Islet precursor cell (in vitro differentiated cells): ENCODE results near the gene ZNF846.
"Not testable (repeated sequence)": the region's sequence is repeated elsewhere in the genome, so short reads cannot be mapped to it uniquely, and the experiment has no call there.

ENCODE experiments used
- DNase-seq: peaks from one replicate; pipeline ENCODE4 v3.0.0-alpha.2; 2018

The ZNF846 gene

DNA sequence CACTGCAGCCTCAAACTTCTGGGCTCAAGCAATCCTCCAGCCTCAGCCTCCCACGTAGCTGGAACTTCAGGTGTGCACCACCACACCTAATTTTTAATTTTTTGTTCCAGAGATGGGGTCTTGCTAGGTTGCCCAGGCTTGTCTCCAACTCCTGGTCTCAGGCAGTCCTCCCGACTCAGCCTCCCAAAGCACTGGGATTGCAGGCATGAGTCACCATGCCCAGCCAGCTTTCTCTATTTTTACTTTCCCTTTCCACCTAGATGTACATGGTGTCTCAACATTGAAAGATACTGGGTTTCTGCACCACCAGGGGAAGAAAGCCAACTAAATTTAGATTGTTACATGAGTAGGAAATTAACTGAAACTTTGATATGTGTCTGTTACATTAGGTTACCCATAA lies 13.8 kb upstream of the ZNF846 start:
- no peak for DNase-seq

DNA sequence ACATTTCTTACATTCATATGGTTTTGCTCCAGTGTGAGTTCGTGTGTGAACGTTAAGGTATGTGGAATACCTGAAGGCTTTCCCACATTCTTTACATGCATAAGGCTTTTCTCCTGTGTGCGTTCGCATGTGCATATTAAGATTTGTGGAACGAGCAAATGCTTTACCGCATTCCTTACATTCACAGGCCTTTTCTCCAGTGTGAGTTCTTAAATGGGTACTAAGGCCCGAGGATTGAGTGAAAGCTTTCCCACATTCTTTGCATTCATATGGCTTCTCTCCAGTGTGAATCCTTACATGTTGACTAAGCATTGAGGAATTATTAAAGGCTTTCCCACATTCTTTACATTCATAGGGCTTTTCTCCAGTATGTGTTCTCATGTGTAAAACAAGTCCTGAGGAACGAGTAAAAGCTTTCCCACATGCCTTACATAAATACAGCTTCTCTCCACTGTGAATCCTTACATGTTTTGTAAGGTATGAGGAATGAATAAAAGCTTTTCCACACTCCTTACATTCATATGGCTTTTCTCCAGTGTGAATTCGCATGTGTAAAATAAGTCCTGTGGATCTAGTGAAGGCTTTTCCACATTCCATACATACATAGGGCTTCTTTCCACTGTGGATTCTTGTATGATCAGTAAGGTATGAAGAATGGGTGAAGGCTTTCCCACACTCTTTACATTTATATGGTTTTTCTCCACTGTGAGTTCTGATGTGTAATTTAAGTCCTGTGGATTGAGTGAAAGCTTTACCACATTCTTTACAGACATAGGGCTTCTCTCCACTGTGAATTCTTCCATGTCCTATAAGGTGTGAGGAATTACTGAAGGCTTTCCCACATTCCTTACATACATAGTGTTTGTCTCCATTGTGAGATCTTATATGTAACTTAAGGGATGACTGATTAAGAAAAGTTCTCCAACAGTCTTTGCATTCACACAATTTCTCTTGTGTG lies 10.7 kb downstream of the ZNF846 start:
- no peak for DNase-seq

DNA sequence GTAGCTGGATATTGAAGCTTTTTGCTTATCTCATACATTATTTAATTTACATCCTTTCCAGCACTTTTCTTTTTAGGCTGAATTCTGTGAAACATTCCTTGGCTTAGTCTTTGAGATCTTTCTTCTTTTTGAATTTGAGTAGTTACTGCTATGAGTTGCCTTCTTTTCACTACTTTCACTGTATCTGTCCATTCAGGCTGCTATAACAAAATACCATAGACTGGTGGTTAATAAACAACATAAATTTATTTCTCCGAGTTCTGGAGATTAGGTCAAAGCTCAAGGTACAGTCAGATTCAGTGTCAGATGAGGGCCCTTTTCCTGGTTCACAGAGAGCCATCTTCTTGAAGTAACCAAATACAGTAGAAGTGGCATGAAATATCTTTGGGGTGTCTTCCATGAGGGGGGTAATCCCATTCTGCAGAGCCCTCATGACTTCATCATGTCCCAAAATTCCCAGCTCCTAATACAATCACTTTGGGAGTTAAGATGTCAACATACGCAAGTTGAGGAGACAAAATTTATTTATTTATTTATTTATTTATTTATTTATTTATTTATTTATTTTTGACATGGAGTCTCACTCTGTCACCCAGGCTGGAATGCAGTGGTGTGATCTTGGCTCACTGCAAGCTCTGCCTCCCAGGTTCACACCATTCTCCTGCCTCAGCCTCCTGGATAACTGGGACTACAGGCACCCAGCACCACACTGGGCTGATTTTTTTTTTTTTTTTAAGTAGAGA lies 15.7 kb downstream of the ZNF846 start:
- no peak for DNase-seq

DNA sequence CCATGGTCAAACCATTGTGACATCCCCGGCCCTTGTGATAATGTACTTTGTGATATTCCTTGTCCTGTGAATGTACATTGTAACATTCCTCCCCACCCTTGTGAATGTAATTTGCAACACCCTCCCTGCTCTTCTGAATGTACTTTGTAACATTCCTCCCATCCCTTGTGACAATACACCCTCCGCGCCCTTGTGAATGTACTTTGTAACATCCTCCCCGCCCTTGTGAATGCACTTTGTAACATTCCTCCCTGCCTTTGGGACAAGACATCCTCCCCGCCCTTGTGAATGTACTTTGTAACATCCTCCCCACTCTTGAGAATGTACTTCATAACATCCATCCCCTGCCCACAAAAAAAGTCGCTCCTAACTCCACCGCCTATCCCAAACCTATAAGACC lies 17.1 kb downstream of the ZNF846 start:
- no peak for DNase-seq

DNA sequence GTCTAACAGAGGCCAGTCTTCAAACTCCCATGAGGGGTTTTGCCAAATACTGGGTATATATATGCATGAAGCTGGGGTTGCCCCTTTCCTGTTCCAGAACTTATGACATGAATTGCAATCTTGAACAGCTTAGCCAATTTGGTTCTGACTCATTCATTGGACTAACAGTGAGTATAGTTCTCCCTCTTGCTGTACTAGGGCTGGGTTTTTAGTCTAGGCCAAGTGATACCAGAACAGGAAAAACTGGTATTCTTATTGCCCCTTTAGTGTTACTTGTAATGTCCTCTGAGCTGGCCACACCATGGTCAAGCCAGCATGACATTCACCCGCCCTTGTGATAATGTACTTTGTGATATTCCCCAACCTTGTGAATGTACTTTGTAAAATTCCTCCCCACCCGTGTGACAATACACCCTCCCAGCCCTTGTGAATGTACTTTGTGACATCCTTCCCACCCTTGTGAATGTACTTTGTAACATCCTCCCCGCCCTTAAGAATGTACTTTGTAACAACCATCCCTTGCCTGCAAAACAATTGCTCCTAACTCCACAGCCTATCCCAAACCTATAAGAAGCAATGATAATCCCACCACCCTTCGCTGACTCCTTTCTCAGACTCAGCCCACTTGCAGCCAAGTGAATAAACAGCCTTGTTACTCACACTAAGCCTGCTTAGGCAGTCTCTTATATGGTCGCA lies 26.9 kb downstream of the ZNF846 start:
- no peak for DNase-seq

DNA sequence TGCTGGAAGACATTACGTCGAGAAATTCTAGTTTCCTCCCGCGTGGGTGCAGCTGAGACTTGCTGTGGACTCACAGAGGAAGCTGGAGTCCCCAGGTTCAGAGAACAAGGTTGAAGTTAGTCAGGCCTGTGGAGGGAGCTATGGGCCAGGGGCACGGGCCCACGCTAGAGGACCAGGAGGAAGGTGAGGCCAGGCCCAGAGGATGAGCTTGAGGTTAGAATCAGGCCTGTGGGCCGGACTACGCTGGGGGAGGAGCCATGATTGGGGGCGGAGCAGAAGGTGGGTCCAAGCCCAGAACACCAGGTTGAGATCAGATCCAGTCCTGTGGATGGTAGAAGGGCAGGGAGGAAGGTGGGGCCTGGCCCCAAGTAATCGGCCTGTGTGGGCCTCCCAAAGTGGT lies 32.6 kb downstream of the ZNF846 start:
- DNase-seq: no peak

DNA sequence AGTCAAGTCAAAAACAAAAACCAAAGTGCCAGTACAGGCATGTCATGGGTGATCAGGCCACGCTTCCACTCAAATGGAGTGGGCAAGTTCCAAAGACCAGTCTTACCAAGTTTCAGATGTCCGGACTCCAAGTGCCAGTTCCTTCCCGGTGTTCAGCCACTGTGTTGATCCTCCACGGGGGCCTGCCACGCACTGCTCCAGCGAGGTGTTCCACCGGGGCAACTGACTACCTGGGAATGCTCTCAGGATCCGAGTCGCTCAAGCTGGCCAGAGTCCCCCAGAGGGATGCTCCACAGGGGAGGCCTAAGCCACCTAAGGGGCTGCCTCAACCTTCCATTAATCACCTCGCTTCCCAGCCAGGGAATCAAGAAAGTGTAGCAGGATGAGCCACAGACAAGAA lies 38.5 kb downstream of the ZNF846 start:
- DNase-seq: not testable (repeated sequence)

DNA sequence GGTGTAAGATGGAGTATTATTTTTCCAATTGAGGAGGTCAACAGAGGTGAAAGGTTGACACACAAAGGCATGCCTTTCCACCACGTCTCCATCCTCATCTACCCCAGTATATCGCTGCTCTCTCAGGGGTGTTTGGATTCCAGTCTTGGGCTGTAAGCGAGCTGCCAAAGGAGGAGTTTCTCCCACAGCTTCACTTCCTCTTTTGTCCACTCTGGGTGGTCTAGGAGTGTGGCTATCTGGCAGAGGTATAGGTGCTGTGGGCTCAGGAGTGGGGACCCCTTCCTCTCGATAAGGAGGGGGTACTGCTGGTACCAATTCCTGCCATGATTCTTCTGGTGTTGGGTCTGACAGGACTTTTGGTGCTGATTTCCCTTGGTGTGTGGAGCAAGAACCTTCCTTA lies 39.4 kb downstream of the ZNF846 start:
- no peak for DNase-seq

DNA sequence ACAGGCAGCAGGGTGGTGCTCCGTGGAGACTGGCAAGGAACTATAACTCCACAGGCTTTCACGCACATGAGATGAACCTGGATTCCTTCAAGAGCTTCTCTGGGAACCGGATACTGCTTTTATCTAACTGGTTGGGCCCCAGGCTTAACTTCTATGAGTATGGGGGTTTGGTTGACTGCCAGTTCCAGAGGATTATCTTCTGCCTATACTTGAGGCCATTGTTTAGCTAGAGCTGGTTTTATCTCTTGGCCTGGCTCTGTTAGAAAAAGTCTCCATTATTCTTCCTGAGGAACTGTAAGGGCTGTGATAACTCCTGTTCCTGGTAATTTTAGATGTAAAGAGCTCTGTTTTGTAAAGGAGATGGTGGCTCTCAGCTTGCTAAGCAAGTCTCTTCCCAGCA lies 40.9 kb downstream of the ZNF846 start:
- DNase-seq: no peak

DNA sequence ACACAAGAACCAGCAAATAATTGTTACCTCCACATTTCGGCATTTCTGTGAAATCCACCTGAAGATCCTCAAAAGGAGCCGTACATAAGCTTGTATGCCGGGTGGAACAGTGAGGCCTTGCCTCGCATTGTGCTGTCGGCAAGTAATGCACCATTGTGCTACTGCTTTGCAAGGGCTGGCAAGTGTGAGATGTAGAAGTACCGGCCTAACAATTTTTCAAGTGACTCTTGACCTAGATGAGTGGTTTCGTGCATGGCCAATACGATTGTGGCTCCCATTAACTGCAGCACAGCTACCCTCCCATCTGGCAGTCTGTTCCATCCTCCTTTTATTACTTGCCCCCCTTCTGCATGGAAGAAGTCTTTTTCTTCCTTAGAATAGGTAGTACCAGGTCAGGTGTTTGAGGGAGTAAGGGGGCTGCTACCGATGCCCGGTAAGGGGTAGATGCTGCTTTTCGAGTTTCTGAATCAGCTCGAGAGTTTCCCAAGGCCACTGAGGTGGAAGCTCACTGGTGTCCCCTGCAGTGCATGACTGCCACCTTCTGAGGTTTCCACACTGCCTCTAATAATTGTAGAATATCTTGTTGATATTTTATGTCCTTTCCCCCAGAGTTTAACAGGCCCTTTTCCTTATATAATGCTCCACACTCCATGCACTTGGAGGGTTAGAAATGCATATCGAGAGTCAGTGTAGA lies 42.9 kb downstream of the ZNF846 start:
- DNase-seq: not testable (repeated sequence)

DNA sequence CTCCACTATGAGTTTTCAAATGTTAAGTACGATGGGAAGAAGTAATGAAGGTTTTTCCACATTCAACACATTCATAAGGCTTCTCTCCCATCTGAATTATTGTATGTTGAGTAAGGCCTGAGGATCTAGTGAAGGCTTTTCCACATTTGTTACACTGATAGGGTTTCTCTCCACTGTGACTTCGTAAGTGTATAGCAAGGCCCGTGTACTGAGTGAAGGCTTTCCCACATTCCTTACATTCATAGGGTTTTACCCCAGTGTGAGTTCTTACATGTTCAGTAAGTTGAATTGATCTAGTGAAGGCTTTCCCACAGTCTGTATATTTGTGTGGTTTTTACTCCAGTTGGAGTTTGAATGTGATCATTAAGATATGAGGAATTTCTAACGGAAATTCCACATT lies 44.4 kb downstream of the ZNF846 start:
- DNase-seq: no peak

DNA sequence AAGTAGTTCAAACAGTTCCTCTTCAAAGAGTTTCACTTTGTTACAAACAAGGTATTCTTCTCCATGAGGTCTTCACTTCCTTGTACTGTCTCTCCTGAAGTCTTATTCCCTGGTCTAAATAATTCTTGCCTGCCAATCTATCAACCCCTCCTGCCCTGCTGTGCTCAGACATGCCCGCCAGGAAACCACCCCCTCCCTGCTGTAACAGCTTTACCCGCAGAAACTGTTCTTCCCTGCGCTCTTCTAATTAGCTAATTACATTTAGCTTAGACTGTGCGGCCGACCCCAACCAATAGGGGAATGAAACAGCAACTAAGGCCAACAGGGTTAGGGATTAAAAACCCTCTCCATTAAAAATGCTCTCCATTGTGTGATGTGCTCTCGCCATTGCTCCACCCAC lies 46.7 kb downstream of the ZNF846 start:
- no peak for DNase-seq

DNA sequence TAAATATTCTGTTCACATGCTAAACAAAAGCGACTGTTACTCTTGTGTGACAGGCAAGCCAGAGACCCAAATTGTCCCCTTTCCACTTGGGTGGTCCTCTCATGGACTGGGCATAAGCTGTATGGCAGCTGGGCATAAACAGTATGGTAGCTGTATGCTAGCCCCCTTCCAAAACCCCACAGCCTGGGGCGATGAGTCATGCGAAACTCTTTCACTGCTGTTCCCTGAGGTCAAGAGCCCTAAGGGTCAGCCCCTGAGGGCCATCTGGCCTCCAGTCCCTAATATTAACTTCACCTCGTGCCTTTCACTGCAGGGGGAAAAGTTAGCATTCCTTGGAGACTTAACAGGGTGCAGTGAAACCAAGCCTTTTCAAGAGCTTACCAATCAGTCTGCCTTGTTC lies 48.0 kb downstream of the ZNF846 start:
- DNase-seq: no peak

DNA sequence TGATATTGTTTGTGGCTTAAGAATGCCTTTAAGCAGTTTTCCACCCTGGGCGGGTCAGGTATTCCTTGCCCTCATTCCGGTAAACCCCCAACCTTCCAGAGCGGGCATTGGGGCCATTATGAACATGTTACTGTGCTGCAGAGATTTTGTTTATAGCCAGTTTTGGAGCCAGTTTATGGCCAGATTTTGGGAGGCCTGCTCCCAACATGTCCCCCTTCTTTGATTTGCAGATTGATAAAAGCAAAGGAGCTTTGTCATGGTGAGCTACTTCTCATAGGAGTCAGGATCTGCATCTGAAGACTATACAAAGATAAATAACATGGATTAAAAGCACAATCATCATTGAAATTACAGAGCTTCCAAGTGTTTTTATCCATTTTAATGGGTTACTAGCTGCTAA lies 56.7 kb downstream of the ZNF846 start:
- no peak for DNase-seq

DNA sequence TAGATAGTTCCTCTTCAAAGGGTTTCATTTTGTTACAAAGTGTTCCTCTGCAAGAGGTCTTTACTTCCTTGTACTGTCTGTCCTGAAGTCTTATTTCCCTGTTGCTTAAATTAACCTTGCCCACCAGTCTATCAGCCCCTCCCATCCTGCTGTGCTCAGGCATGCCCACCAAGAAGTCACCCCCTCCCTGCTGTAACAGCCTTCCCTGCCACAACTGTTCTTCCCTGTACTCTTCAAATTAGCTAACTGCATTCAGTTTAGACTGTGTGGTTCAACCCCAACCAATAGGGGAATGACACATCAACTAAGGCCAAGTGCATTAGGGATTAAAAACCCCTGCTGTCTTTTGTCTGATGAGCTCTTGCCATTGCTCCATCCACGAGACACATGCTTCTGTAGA lies 59.2 kb downstream of the ZNF846 start:
- DNase-seq: no peak

DNA sequence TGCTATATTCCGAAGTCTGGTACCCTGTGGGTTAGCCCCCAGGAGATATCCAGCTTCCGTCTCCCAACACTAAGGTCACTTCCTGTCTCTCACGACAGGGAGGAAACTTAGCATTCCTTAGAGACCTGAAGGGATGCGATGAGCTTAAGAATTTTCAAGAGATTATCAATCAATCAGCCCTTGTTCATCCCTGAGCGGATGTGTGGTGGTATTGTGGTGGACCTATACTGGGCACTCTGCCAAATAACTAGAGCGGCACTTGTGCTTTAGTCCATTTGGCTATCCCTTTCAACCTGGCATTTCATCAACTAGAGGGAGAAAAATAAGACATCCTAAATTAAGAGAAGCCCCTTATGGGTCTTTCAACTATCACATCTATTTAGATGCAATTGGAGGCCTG lies 62.7 kb downstream of the ZNF846 start:
- DNase-seq: no peak

DNA sequence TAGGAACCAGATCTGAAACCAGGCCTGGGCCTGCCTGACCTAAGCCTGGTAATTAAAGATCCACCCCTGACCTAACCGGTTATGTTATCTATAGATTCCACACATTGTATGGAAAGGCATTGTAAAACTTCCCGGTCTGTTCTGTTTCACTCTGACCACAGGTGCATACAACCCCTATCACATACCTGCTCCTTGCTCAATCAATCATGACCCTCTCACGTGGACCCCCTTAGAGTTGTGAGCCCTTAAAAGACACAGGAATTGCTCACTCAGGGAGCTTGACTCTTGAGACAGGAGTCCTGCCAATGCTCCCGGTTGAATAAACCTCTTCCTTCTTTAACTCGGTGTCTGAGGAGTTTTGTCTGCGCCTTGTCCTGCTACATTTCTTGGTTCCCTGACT lies 66.4 kb downstream of the ZNF846 start:
- DNase-seq: no peak
